Type B pancreatic cell (in vitro differentiated cells): ENCODE data around the gene BBS4. TPM values are rescaled to one million over a fixed set of nuclear protein-coding genes. Genes with fewer than 3 reads are reported as not detected.

Experiments used
- DNase-seq: peaks from one replicate; pipeline ENCODE4 v3.0.0; 2021; ENCODE audit warnings: mixed read lengths; ENCODE audit not compliant: unreplicated experiment; ENCODE audit errors: extremely low spot score
- H3K27ac Mint-ChIP-seq: 2 replicates; pipeline ENCODE4 v1.8.0; 2021; ENCODE audit warnings: mild to moderate bottlenecking, mixed read lengths
- H3K27me3 Mint-ChIP-seq: 2 replicates; pipeline ENCODE4 v1.8.0; 2021; ENCODE audit warnings: mixed read lengths
- H3K36me3 Mint-ChIP-seq: 2 replicates; pipeline ENCODE4 v1.8.0; 2021; ENCODE audit warnings: mixed read lengths
- H3K4me1 Mint-ChIP-seq: one replicate; pipeline ENCODE4 v1.8.0; 2021; ENCODE audit warnings: mixed read lengths; ENCODE audit not compliant: unreplicated experiment
- H3K4me3 Mint-ChIP-seq: 2 replicates; pipeline ENCODE4 v1.8.0; 2021; ENCODE audit warnings: mild to moderate bottlenecking, mixed read lengths
- H3K9me3 Mint-ChIP-seq: 2 replicates; pipeline ENCODE4 v1.8.0; 2021; ENCODE audit warnings: mixed read lengths
- CTCF ChIP-seq: fragments of 200-600 bp; sonication (generic); conservative IDR thresholded peaks from 2 replicates; pipeline ENCODE4 v1.5.0; 2021; ENCODE audit warnings: antibody characterized with exemption, mild to moderate bottlenecking
- total RNA-seq: library from RNA; stranded (reverse); gene quantifications from 2 replicates; pipeline ENCODE4 v1.2.1, GENCODE V29; 2021; ENCODE audit warnings: low replicate concordance

BBS4 gene
- total RNA-seq, 1 donor from 2014 or later, result 27.6 TPM

DNA sequence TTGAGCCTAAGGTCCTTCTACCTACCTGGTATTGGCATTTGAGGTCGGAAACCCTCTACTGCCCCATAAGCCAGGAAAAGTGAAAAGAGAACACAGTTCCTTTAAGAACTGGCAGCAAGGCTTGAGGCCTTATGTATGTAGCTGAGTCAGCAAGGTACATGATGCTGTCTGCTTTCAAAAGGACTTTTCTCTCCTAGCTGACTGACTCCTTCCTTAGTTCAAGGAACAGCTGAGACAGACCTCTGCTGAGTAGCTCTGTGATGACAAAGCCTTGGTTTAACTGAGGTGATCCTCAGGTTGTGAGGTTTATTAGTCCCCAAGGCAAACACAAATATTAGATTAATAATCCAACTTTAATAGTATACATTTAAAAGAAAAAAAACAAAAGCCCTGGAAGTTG is 51.7 kb downstream of the BBS4 start:
- Mint-ChIP-seq H3K27me3 (no peaks in the 10 kb centered on the region), H3K36me3 (peaks cover 63% of the 10 kb centered on the region), H3K4me1 (no peaks in the 10 kb centered on the region), H3K27ac (no peak overlapping the region), H3K4me3 (no peak overlapping the region), H3K9me3 (no peaks in the 10 kb centered on the region)
- no peak for DNase-seq
- TF ChIP-seq CTCF, result no peak

- H3K4me1 Mint-ChIP-seq, result no peaks in the 10 kb centered on the region
- DNase-seq, result no peak
- no peak for TF ChIP-seq CTCF
- no peak overlapping the region for H3K4me3 Mint-ChIP-seq
- peaks cover 52% of the 10 kb centered on the region for H3K36me3 Mint-ChIP-seq
- H3K9me3 Mint-ChIP-seq, result no peaks in the 10 kb centered on the region
- H3K27me3 Mint-ChIP-seq, result no peaks in the 10 kb centered on the region
- no peak overlapping the region for H3K27ac Mint-ChIP-seq
Measured at GRCh38 chr15:72740219-72740618, 54.2 kb downstream of the BBS4 start.

DNA sequence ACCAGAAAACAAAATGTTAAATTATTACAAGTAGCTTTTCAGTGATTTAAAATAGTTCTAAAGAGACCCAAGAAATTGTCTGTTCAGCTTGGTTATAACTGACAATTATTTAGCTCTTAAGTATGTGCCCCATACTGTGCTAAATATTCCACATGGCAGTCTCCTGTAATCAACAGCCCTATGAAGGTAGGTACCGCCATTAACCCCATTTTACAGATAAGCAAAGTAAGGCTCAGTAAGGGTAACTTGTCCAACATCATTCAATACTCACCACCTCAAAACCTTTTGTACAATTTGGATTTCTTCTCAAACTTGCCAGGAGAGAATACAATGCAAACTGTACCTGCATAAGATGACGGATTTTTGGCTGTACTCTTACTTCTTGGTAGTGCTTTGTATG is 63.7 kb downstream of the BBS4 start:
- H3K27ac Mint-ChIP-seq, result no peak overlapping the region
- H3K36me3 Mint-ChIP-seq, result peaks cover 7% of the 10 kb centered on the region
- no peak for DNase-seq
- no peaks in the 10 kb centered on the region for H3K9me3 Mint-ChIP-seq
- no peak for TF ChIP-seq CTCF
- H3K4me1 Mint-ChIP-seq, result no peaks in the 10 kb centered on the region
- no peak overlapping the region for H3K4me3 Mint-ChIP-seq
- no peaks in the 10 kb centered on the region for H3K27me3 Mint-ChIP-seq

DNA sequence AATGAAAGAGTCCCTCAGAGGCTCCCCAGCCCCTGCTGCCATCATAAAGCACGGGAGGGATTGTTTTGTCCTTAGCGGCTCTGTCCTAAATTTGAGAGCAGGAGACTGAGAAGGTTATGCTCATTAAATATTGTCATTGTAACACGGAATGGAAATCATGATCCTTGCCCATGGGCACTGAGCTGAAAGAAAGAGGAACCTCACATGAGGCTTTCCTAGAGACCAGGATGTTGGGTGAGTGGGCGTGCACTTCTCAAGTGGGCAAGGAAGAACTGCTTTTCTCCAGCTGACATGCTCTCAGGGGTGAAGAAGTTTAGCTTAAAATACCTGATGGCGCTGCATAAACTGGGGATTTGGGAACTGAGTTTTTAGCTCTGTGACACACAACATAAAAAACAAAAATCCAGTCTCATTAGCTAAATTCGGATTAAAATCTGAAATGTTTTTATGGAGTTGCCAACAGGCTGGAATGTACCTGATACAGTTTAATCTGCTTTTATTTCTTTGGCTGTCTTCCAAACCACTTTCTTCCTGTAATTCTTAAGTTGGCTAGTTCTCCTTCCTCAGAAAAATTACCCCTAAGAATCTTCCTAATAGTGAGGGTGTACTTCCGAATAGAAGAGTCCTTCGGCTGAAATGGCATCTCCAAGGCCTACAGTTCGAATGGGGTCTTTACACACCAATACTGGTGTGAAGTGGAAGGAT is 65.9 kb downstream of the BBS4 start:
- peaks cover 9% of the 10 kb centered on the region for H3K36me3 Mint-ChIP-seq
- H3K4me1 Mint-ChIP-seq, result no peaks in the 10 kb centered on the region
- H3K9me3 Mint-ChIP-seq, result no peaks in the 10 kb centered on the region
- no peak for TF ChIP-seq CTCF
- H3K4me3 Mint-ChIP-seq, result no peak overlapping the region
- DNase-seq, result no peak
- H3K27me3 Mint-ChIP-seq, result no peaks in the 10 kb centered on the region
- H3K27ac Mint-ChIP-seq, result no peak overlapping the region

- Mint-ChIP-seq H3K4me1 (no peaks in the 10 kb centered on the region), H3K36me3 (peaks cover 10% of the 10 kb centered on the region), H3K9me3 (no peaks in the 10 kb centered on the region), H3K4me3 (no peak overlapping the region), H3K27me3 (no peaks in the 10 kb centered on the region), H3K27ac (no peak overlapping the region)
- no peak for DNase-seq
- TF ChIP-seq CTCF, result no peak
Measured at GRCh38 chr15:72754096-72754495, 68.1 kb downstream of the BBS4 start.

DNA sequence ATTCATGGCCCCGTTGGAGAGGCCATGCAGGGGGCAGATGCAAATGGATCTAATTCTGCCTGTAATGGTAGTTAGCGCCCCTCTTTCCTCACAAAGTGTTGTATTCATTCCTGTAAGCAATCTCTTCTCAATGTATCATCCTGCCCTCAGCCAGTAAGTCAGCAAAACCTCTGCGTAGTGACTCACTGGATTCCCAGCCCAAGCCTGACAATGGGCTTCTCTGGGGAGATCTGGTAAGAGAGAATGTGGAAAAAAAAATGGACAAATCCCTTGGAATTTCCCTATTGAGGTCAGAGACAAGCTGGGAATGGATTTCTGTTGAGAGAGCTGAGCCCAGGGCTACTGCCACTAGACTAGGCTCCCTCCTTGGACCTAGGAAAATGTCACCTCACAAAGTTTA is 72.2 kb downstream of the BBS4 start:
- H3K27ac Mint-ChIP-seq, result no peak overlapping the region
- H3K9me3 Mint-ChIP-seq, result no peaks in the 10 kb centered on the region
- no peak overlapping the region for H3K4me3 Mint-ChIP-seq
- no peaks in the 10 kb centered on the region for H3K27me3 Mint-ChIP-seq
- no peak for DNase-seq
- no peaks in the 10 kb centered on the region for H3K4me1 Mint-ChIP-seq
- peaks cover 25% of the 10 kb centered on the region for H3K36me3 Mint-ChIP-seq
- no peak for TF ChIP-seq CTCF
